HG03045 (cell line): ENCODE data around the gene EPHA10.
"Not testable (repeated sequence)": the region's sequence is repeated elsewhere in the genome, so short reads cannot be mapped to it uniquely, and the experiment has no call there.

Source experiments
- ATAC-seq: cut with Tn5 transposase; IDR thresholded peaks from one replicate; pipeline ENCODE4 v1.9.1; 2021; ENCODE audit warnings: mild to moderate bottlenecking, moderate library complexity; ENCODE audit not compliant: unreplicated experiment

Gene EPHA10

GRCh38 chr1:37771440-37771839, 6.5 kb upstream of the EPHA10 start:
- ATAC-seq: not testable (repeated sequence)

GRCh38 chr1:37767488-37767887, 2.6 kb upstream of the EPHA10 start:
- ATAC-seq: no peak

- no peak for ATAC-seq
Measured at GRCh38 chr1:37765916-37766664, 1.2 kb upstream of the EPHA10 start.

GRCh38 chr1:37764414-37764825, 500 bp downstream of the EPHA10 start:
- no peak for ATAC-seq

GRCh38 chr1:37763791-37764413, 1.0 kb downstream of the EPHA10 start:
- ATAC-seq: no peak

- ATAC-seq: no peak
Measured at GRCh38 chr1:37762516-37762915, 2.4 kb downstream of the EPHA10 start.

- no peak for ATAC-seq
Measured at GRCh38 chr1:37761416-37762095, 3.4 kb downstream of the EPHA10 start.

GRCh38 chr1:37759451-37759850, 5.5 kb downstream of the EPHA10 start:
- no peak for ATAC-seq

GRCh38 chr1:37755951-37756560, 8.9 kb downstream of the EPHA10 start:
- ATAC-seq: no peak

- no peak for ATAC-seq
Measured at GRCh38 chr1:37755290-37755689, 9.6 kb downstream of the EPHA10 start.

GRCh38 chr1:37753473-37754321, 11.2 kb downstream of the EPHA10 start:
- no peak for ATAC-seq

GRCh38 chr1:37752583-37753471, 12.1 kb downstream of the EPHA10 start:
- ATAC-seq: no peak

- ATAC-seq: no peak
Measured at GRCh38 chr1:37752213-37752582, 12.7 kb downstream of the EPHA10 start.

GRCh38 chr1:37748565-37748964, 16.4 kb downstream of the EPHA10 start:
- no peak for ATAC-seq

GRCh38 chr1:37746806-37747205, 18.1 kb downstream of the EPHA10 start:
- no peak for ATAC-seq

GRCh38 chr1:37741662-37742061, 23.3 kb downstream of the EPHA10 start:
- no peak for ATAC-seq

GRCh38 chr1:37741130-37741529, 23.8 kb downstream of the EPHA10 start:
- no peak for ATAC-seq

GRCh38 chr1:37739222-37739621, 25.7 kb downstream of the EPHA10 start:
- no peak for ATAC-seq

GRCh38 chr1:37738619-37739018, 26.3 kb downstream of the EPHA10 start:
- not testable (repeated sequence) for ATAC-seq

GRCh38 chr1:37737975-37738374, 26.9 kb downstream of the EPHA10 start:
- not testable (repeated sequence) for ATAC-seq
